ENCODE measurements around the gene CXXC1. TPM values are rescaled to one million over a fixed set of nuclear protein-coding genes. Genes with fewer than 3 reads are reported as not detected.

The CXXC1 gene
- total and polyA plus RNA-seq, 2 of the 13 experiments (the other 11 are each of a cell fraction or from before 2014, with no cell fraction given), result 32.9 to 39.0 TPM

DNA sequence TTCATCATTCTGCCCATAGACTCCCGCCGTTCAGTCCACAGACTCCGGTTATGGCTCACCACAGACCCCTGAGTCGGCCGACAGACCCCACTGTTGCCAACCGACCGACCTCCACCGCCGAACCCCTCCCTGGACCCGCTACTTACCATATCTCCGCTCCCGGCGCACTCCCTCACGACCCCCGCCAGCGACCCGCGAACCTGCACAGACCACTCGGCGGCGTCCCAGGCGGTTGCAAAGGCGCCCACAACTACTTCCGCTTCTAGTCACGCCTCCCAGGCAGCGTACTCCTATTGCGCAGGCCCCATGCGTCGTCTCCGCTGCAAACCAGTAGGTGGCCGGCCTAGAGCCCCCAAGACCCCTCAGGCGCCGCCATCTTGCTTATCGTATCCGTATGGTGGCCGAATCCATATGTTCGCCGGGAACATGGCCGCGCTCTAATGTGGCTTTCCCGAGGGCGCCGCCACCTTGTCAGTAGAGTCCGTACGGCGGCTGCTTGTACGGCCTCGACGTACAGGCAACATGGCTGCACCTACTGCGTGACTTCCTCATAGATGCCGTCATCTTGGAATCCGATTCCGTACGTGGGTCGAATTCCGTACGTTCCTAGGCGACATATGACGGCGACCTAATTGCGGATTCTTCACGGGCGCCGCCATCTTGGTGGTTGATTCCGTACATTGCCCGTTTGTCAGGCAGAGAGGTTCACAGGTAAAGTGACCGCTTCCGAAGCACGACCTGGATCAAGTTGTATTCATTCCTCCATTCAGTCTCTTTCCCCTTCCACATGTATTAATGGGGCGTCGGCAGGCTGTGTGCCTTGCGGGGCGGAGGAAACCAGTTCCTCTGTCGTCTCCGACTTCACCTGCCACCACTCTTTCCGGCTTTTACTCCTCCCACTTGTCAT, at the start of gene CXXC1 (continued):
- TF ChIP-seq, protein P1, sequence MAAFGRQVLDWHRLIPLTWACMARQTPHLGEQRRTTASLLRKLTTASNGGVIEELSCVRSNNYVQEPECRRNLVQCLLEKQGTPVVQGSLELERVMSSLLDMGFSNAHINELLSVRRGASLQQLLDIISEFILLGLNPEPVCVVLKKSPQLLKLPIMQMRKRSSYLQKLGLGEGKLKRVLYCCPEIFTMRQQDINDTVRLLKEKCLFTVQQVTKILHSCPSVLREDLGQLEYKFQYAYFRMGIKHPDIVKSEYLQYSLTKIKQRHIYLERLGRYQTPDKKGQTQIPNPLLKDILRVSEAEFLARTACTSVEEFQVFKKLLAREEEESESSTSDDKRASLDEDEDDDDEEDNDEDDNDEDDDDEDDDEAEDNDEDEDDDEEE (CRISPR knock-in tag; IDR thresholded peaks at IDR 0.05), result no peak
- TF ChIP-seq, protein P2, sequence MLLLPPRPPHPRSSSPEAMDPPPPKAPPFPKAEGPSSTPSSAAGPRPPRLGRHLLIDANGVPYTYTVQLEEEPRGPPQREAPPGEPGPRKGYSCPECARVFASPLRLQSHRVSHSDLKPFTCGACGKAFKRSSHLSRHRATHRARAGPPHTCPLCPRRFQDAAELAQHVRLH (CRISPR knock-in tag; IDR thresholded peaks at IDR 0.05; ENCODE audit: borderline replicate concordance, low read depth), result peak; percentile 83
- TF ChIP-seq RFX3 (CRISPR knock-in tag; IDR thresholded peaks at IDR 0.05) (peak; percentile 83), TBX2 (CRISPR knock-in tag; IDR thresholded peaks at IDR 0.05; ENCODE audit: borderline replicate concordance) (peak; percentile 77; the same call in 1 of the 2 replicates), FOXC1 (CRISPR knock-in tag; IDR thresholded peaks at IDR 0.05; ENCODE audit: borderline replicate concordance) (peak; percentile 22; the same call in 1 of the 2 replicates), ZFP36L2 (CRISPR knock-in tag; IDR thresholded peaks at IDR 0.05) (no peak), JARID2 (CRISPR knock-in tag; IDR thresholded peaks at IDR 0.05; ENCODE audit: insufficient replicate concordance) (no peak), ZMYM2 (CRISPR knock-in tag; IDR thresholded peaks at IDR 0.05) (no peak), ZSCAN21 (CRISPR knock-in tag; IDR thresholded peaks at IDR 0.05; ENCODE audit: borderline replicate concordance) (no peak), HMGXB3 (CRISPR knock-in tag; IDR thresholded peaks at IDR 0.05; ENCODE audit: borderline replicate concordance) (peak; percentile 92), ZNF710 (CRISPR knock-in tag; IDR thresholded peaks at IDR 0.05; ENCODE audit: borderline replicate concordance) (no peak; the same call in 1 of the 2 replicates), IKZF5 (CRISPR knock-in tag; IDR thresholded peaks at IDR 0.05) (peak; percentile 79; the same call in 1 of the 2 replicates), KMT2A (CRISPR knock-in tag; IDR thresholded peaks at IDR 0.05) (peak; percentile 55; the same call in 1 of the 2 replicates), SP4 (CRISPR knock-in tag; IDR thresholded peaks at IDR 0.05) (peak; percentile 84; the same call in 1 of the 2 replicates), ZKSCAN8 (CRISPR knock-in tag; IDR thresholded peaks at IDR 0.05; ENCODE audit: borderline replicate concordance) (peak; percentile 55; the same call in 1 of the 2 replicates), ZNF263 (CRISPR knock-in tag; IDR thresholded peaks at IDR 0.05) (peak; percentile 84), FOXO1 (CRISPR knock-in tag; IDR thresholded peaks at IDR 0.05) (0 out of 2 replicates have a peak, but pooled peaks have one; percentile 27), FOXA3 (CRISPR knock-in tag; IDR thresholded peaks at IDR 0.05) (peak; percentile 61), ATF3 (CRISPR knock-in tag; IDR thresholded peaks at IDR 0.05) (no peak)
